GM19452 (cell line): ENCODE results near the gene ZNF205.
"Not testable (repeated sequence)": the region's sequence is repeated elsewhere in the genome, so short reads cannot be mapped to it uniquely, and the experiment has no call there.

Experiments used
- ATAC-seq: cut with Tn5 transposase; IDR thresholded peaks from one replicate; pipeline ENCODE4 v1.9.1; 2021; ENCODE audit not compliant: unreplicated experiment

The ZNF205 gene

DNA sequence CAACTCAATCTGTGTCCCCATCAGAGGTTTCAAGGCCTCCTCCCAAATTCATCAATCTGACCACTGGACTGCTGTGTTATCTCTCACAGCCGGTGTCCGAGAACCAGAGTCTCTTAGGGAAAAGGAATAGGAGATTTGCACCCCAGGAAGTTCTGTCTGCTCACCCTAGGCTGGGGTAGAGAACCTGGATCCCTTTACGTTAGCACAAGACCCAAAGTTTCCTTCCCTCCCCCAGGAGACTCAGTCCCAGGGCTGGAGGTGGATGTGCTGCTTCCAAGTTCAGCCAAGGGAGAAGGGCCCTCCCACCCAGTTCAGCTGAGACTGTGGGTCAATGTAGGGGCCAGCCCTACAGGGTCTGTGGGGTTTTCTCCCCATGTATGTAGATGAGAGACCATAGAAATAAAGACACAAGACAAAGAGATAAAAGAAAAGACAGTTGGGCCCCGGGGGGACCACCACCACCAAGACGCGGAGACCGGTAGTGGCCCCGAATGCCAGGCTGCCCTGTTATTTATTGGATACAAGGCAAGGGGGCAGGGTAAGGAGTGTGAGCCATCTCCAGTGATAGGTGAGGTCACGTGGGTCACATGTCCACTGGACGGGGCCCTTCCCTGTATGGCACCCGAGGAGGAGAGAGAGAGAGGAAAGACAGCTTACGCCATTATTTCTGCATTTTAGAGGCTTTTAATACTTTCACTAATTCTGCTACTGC is 52.9 kb downstream of the ZNF205 start:
- no peak for ATAC-seq

DNA sequence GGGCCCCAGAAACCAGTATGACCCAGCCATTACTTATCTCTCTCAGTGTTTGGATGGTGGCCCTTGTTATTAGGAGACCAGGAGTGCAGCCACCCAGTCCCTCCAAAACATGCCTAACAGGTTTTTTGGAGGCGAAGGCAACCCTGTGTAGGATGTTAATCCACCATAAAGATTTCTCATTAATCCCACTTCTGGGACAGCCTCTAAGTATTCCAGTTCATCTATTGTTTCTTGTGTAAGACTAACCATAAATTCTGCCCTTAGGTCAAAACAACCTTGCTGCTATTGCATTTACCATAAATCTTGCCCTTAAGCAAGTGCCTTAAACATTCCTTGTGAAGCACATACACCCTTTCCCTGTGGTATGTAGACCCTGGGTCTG is 54.1 kb downstream of the ZNF205 start:
- no peak for ATAC-seq

DNA sequence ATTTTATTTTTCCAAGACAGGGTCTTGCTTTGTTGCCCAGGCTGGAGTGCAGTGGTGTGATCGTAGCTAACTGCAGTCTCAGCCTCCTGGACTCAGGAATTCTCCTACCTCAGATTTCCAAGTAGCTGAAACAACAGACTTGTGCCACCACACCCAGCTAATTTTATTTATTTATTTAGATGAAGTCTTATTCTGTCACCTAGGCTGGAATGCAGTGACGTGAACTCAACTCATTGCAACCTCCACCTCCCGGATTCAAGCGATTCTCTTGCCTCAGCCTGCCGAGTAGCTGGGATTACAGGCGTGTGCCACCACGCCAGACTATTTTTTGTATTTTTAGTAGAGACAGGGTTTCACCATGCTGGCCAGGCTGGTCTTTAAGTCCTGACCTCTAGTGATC is 56.3 kb downstream of the ZNF205 start:
- not testable (repeated sequence) for ATAC-seq
